SK-N-MC (cell line): ENCODE data around the gene PKD2.
"Not testable (repeated sequence)": the region's sequence is repeated elsewhere in the genome, so short reads cannot be mapped to it uniquely, and the experiment has no call there.

Experiments used
- DNase-seq: peaks from one replicate; pipeline ENCODE4 v3.0.0-alpha.2; 2011; ENCODE audit warnings: low read depth, low spot score
- H3K27ac ChIP-seq: fragments of 200-600 bp; sonication (generic); 2 replicates; pipeline ENCODE4 v1.5.1; 2016; ENCODE audit warnings: mixed run types
- H3K36me3 ChIP-seq: fragments of 200-600 bp; sonication (generic); 2 replicates; pipeline ENCODE4 v1.6.1; 2017; ENCODE audit warnings: antibody characterized with exemption, low read length, mixed read lengths; ENCODE audit not compliant: insufficient read depth
- H3K4me3 ChIP-seq: fragments of 200-600 bp; sonication (generic); 2 replicates; pipeline ENCODE4 v1.5.1; 2016
- H3K9ac ChIP-seq: fragments of 200-600 bp; sonication (generic); 2 replicates; pipeline ENCODE4 v1.8.0; 2017; ENCODE audit warnings: mixed run types, mixed read lengths; ENCODE audit not compliant: insufficient read length
- H3K9me3 ChIP-seq: fragments of 200-600 bp; sonication (generic); 2 replicates; pipeline ENCODE4 v1.6.1; 2017; ENCODE audit warnings: low read depth, mild to moderate bottlenecking, antibody characterized with exemption, low read length, moderate library complexity, mixed read lengths
- EZH2 ChIP-seq: fragments of 200-600 bp; sonication (generic); IDR thresholded peaks from one replicate; pipeline ENCODE4 v1.6.1; 2017; ENCODE audit warnings: antibody characterized with exemption
- FOXP2 ChIP-seq: optimal IDR thresholded peaks from 2 replicates; pipeline ENCODE3; 2011; ENCODE audit warnings: mild to moderate bottlenecking, moderate library complexity; ENCODE audit not compliant: insufficient read depth; ENCODE audit errors: extremely low read length, control extremely low read depth
- POLR2AphosphoS5 ChIP-seq: IDR thresholded peaks from 2 replicates; pipeline ENCODE4 v1.6.1; 2012; ENCODE audit warnings: mild to moderate bottlenecking, low read depth, low read length, borderline replicate concordance

The PKD2 gene

GRCh38 chr4:88014386-88014905, 7.0 kb downstream of the PKD2 start:
- no peaks in the 10 kb centered on the region for H3K9me3 ChIP-seq
- DNase-seq = no peak
- H3K27ac ChIP-seq = no peak overlapping the region
- H3K36me3 ChIP-seq = no peaks in the 10 kb centered on the region
- H3K9ac ChIP-seq = no peak overlapping the region
- no peak for TF ChIP-seq FOXP2
- TF ChIP-seq POLR2AphosphoS5 = no peak
- no peak for TF ChIP-seq EZH2
- H3K4me3 ChIP-seq = no peak overlapping the region

- no peaks in the 10 kb centered on the region for H3K9me3 ChIP-seq
- H3K9ac ChIP-seq = no peak overlapping the region
- no peak overlapping the region for H3K4me3 ChIP-seq
- no peak for DNase-seq
- peaks cover 12% of the 10 kb centered on the region for H3K36me3 ChIP-seq
- H3K27ac ChIP-seq = no peak overlapping the region
- TF ChIP-seq EZH2 = no peak
- no peak for TF ChIP-seq POLR2AphosphoS5
- TF ChIP-seq FOXP2 = no peak
Observed at GRCh38 chr4:88015659-88016295, 8.3 kb downstream of the PKD2 start.

- H3K9me3 ChIP-seq = no peaks in the 10 kb centered on the region
- peaks cover 30% of the 10 kb centered on the region for H3K36me3 ChIP-seq
- no peak for DNase-seq
- peak overlapping the region; percentile 70; the same call in 1 of the 2 replicates for H3K27ac ChIP-seq
- H3K9ac ChIP-seq = no peak overlapping the region
- TF ChIP-seq POLR2AphosphoS5 (no peak), FOXP2 (no peak), EZH2 (no peak)
- no peak overlapping the region for H3K4me3 ChIP-seq
Observed at GRCh38 chr4:88017516-88018297, 10.3 kb downstream of the PKD2 start.

DNA sequence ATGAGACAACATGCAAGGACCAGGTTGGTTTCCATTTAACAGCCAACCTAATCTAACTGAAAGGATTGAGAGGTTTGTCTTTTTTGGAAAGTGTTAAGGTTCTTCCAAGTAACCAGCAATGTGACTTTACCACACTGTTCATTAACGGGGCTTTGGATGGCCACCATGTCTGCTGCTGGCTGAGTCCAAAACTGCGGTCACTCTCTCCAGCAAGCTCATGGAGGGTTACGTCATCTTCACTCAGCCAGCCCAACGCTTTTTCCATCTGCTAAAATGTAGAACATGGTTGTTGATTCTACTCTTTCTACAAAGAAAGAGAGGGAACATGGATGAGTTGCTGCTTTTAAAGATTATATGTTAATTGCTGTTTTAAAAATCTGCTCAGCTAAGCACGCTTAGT, 11.0 kb downstream of the PKD2 start:
- Histone ChIP-seq H3K4me3 (no peak overlapping the region; the same call in 1 of the 2 replicates), H3K9me3 (0 out of 2 replicates have a peak, but pooled peaks cover under 1% of the 10 kb centered on the region), H3K27ac (peak overlapping the region; percentile 70), H3K9ac (no peak overlapping the region), H3K36me3 (peaks cover 34% of the 10 kb centered on the region)
- no peak for DNase-seq
- TF ChIP-seq FOXP2 = no peak
- no peak for TF ChIP-seq EZH2
- no peak for TF ChIP-seq POLR2AphosphoS5

GRCh38 chr4:88021824-88022223, 14.4 kb downstream of the PKD2 start:
- Histone ChIP-seq H3K36me3 (peaks cover 62% of the 10 kb centered on the region), H3K9ac (no peak overlapping the region), H3K9me3 (peaks cover 7% of the 10 kb centered on the region; the same call in 1 of the 2 replicates), H3K4me3 (no peak overlapping the region), H3K27ac (no peak overlapping the region)
- no peak for DNase-seq
- TF ChIP-seq POLR2AphosphoS5 (no peak), FOXP2 (no peak), EZH2 (no peak)

DNA sequence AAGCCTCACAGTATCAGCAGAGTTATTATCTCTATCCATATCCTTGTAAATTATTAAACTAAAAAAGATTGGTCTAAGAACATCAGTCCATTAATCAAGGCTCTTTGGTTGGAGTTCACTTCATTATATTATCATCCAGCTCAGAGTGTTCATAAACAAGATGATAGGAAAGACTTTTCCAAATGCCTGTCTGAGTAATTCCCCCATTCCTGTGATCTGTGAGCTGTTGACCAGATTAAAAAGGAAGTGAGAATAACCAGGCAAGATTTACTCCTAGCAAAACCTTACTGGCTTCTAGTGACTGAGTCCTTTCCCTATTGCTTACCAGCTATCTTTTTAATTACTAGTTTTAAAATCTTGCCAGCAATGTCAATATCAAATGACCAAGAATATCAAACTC, 14.9 kb downstream of the PKD2 start:
- Histone ChIP-seq H3K36me3 (peaks cover 62% of the 10 kb centered on the region), H3K9me3 (peaks cover 7% of the 10 kb centered on the region; the same call in 1 of the 2 replicates), H3K9ac (no peak overlapping the region), H3K27ac (no peak overlapping the region), H3K4me3 (no peak overlapping the region)
- TF ChIP-seq EZH2 = no peak
- no peak for TF ChIP-seq FOXP2
- no peak for TF ChIP-seq POLR2AphosphoS5
- no peak for DNase-seq

GRCh38 chr4:88025868-88026661, 18.6 kb downstream of the PKD2 start:
- H3K4me3 ChIP-seq, H3K9ac ChIP-seq, H3K9me3 ChIP-seq, H3K27ac ChIP-seq, DNase-seq: not testable (repeated sequence)
- H3K36me3 ChIP-seq = peaks cover 52% of the 10 kb centered on the region
